Mesothelial cell of epicardium (in vitro differentiated cells): ENCODE measurements around the gene PAMR1. TPM values are rescaled to one million over a fixed set of nuclear protein-coding genes. Genes with fewer than 3 reads are reported as not detected.
A peak's percentile ranks its signal among the peaks of the same experiment; 100 is the strongest.

Source experiments
- DNase-seq, 2 experiments: peaks; one replicate each; pipeline ENCODE4 v3.0.0; 2021; ENCODE audit warnings: low spot score in 2 of 2; ENCODE audit not compliant: unreplicated experiment in 2 of 2
- H3K27ac Mint-ChIP-seq: 2 replicates; pipeline ENCODE4 v1.8.0; 2021; ENCODE audit warnings: mixed read lengths
- H3K27me3 Mint-ChIP-seq: 2 replicates; pipeline ENCODE4 v1.8.0; 2021; ENCODE audit warnings: low read depth, mixed read lengths
- H3K36me3 Mint-ChIP-seq: 2 replicates; pipeline ENCODE4 v1.8.0; 2021; ENCODE audit warnings: mixed read lengths
- H3K4me1 Mint-ChIP-seq: 2 replicates; pipeline ENCODE4 v1.8.0; 2021; ENCODE audit warnings: mixed read lengths
- H3K4me3 Mint-ChIP-seq: 2 replicates; pipeline ENCODE4 v1.8.0; 2021; ENCODE audit warnings: mild to moderate bottlenecking, moderate library complexity, mixed read lengths
- H3K9me3 Mint-ChIP-seq: 2 replicates; pipeline ENCODE4 v1.8.0; 2021; ENCODE audit warnings: mixed read lengths
- total RNA-seq: library from RNA; stranded (reverse); gene quantifications from 3 replicates; pipeline ENCODE4 v1.2.1, GENCODE V29; 2021
- TF ChIP-seq, protein P1 (sequence below): fragments of 200-600 bp; sonication (generic); IDR thresholded peaks from one replicate; pipeline ENCODE4 v1.5.0; 2021; ENCODE audit warnings: antibody characterized with exemption; ENCODE audit not compliant: unreplicated experiment

The PAMR1 gene
- total RNA-seq, 1 donor from 2014 or later = 38.3 TPM

DNA sequence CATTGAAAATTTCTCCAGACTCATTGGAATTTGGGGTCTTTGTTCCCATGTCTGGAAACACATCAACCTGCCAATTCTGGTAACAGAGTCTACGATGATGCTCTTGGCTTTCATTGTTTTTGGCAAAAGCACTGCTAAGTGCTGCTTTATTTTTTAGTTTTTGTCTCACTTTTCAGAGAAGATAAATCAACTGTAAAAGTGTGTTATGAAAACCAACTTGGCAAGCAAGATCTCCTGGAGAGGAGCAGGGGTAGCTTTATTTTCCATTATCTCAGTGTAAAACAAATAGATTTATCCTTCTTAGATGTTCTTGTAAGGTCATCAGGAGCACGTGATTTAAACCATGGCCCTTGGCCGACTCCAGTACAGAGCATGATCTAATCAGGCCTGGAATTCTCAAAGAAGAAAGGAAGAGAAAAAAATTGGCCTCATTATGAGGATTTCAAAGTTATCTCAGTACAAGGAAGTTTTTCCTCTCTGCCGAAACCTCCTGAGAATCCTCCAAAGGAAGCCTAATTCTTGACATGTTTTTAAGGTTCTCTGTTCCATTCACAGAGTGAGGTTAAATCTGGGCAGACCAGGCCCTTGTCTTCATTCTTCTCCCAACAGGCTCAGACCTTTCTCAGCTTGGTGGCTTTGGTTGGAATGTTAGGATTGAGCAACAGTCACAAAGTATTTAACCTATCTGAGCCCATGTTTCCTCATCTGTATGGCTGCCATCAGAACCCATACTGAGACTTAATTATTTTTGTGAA, 16.4 kb upstream of the PAMR1 start:
- Mint-ChIP-seq H3K4me1 (peaks cover 57% of the 10 kb centered on the region), H3K27me3 (no peaks in the 10 kb centered on the region), H3K4me3 (no peak overlapping the region), H3K27ac (peak overlapping the region; percentile 94), H3K36me3 (no peaks in the 10 kb centered on the region), H3K9me3 (no peaks in the 10 kb centered on the region)
- TF ChIP-seq, protein P1, sequence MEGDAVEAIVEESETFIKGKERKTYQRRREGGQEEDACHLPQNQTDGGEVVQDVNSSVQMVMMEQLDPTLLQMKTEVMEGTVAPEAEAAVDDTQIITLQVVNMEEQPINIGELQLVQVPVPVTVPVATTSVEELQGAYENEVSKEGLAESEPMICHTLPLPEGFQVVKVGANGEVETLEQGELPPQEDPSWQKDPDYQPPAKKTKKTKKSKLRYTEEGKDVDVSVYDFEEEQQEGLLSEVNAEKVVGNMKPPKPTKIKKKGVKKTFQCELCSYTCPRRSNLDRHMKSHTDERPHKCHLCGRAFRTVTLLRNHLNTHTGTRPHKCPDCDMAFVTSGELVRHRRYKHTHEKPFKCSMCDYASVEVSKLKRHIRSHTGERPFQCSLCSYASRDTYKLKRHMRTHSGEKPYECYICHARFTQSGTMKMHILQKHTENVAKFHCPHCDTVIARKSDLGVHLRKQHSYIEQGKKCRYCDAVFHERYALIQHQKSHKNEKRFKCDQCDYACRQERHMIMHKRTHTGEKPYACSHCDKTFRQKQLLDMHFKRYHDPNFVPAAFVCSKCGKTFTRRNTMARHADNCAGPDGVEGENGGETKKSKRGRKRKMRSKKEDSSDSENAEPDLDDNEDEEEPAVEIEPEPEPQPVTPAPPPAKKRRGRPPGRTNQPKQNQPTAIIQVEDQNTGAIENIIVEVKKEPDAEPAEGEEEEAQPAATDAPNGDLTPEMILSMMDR = no peak
- no peak for DNase-seq

DNA sequence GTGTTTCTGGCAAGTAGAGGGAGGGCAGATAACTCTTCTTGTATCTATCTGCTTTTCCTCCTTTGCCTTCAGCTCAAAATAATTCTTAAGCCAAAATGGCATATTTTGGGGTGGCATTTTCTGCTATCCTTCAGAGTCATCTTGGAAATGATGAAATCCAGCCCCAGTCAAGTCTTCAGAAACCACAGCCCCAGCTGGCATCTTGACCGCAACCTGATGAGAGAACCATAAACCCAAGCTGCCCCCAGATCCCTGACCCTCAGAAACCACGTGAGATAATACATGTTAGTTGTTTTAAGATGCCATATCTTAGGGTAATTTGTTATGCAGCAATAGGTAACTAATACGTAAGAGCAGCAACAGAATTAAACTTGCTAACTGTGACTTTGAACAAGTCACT, 15.1 kb upstream of the PAMR1 start:
- H3K27me3 Mint-ChIP-seq = no peaks in the 10 kb centered on the region
- peak overlapping the region; percentile 26 for H3K27ac Mint-ChIP-seq
- H3K4me1 Mint-ChIP-seq = peaks cover 63% of the 10 kb centered on the region
- DNase-seq = no peak
- H3K9me3 Mint-ChIP-seq = no peaks in the 10 kb centered on the region
- H3K36me3 Mint-ChIP-seq = no peaks in the 10 kb centered on the region
- no peak overlapping the region for H3K4me3 Mint-ChIP-seq
- TF ChIP-seq, protein P1 = no peak

DNA sequence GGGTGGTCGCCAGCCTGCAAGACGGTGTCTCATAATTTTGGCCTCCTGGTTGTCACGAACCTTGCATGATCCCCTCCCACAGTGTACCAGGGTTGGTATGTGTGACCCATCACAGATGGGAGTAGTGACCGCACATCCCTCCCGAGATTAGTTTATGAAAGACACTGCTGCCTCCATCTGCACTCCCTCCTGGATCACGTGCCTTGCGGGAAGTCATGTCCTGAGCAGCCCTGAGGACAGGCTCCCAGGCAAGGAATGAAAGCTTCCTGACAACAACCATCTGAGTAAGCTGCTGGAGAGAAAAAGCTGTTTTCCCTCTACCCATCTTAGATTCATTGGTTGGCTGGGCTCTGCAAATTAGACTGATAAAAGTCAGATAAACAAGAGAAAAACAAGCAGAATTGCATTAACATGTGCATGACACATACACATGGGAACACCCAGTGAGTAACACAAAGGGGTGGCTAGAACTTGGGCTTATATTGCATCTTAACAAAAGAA, 14.4 kb upstream of the PAMR1 start:
- peak overlapping the region; percentile 70 for H3K27ac Mint-ChIP-seq
- peaks cover 62% of the 10 kb centered on the region for H3K4me1 Mint-ChIP-seq
- no peaks in the 10 kb centered on the region for H3K27me3 Mint-ChIP-seq

DNA sequence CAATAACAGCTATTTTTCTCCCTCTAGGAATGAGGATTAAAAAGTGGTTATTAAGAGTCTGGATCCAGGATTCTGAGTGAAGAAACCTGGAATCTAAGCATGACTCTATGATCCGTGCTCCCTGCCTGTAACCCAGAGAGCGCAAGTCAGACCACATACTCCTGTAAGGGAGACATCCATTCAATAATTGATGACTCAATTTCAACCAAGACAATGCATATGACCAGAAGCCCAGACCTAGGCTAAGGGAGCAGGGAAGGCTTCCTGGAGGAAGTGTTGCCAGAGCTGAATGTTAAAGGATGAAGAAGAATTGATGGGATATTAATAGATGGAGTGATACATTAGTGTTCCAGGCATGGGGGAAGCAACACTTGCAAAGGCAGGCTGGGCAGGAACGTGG, 13.8 kb upstream of the PAMR1 start:
- H3K27ac Mint-ChIP-seq = peak overlapping the region; percentile 74
- no peaks in the 10 kb centered on the region for H3K36me3 Mint-ChIP-seq
- no peak for DNase-seq
- no peaks in the 10 kb centered on the region for H3K9me3 Mint-ChIP-seq
- no peaks in the 10 kb centered on the region for H3K27me3 Mint-ChIP-seq
- TF ChIP-seq, protein P1 = no peak
- no peak overlapping the region for H3K4me3 Mint-ChIP-seq
- peaks cover 62% of the 10 kb centered on the region for H3K4me1 Mint-ChIP-seq

More for the DNA sequence above, 14.4 kb upstream of the PAMR1 start:
- no peaks in the 10 kb centered on the region for H3K9me3 Mint-ChIP-seq
- DNase-seq = no peak
- TF ChIP-seq, protein P1 = no peak
- no peaks in the 10 kb centered on the region for H3K36me3 Mint-ChIP-seq
- no peak overlapping the region for H3K4me3 Mint-ChIP-seq

DNA sequence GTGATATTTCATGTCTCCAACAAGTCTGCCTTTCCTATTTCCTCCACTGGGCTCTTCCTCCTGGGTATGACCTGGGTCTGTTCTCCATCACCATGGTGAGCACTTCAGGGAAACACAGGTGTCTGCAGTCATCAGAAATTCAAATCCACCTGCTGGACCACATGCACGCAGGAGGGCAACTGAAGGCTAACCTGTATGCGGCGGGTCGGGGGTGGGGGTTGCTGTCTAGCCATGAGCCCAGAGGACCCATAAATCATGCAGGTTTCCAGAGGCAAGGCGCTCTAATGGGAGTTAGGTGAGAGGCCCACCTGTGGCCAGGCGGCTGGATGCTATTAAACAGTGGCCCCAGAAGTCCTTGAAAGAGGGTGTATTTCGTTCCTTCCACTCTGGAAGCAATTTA, 11.1 kb upstream of the PAMR1 start:
- peaks cover 52% of the 10 kb centered on the region for H3K4me1 Mint-ChIP-seq

More for the DNA sequence above, 11.1 kb upstream of the PAMR1 start:
- Mint-ChIP-seq H3K27me3 (no peaks in the 10 kb centered on the region), H3K9me3 (no peaks in the 10 kb centered on the region), H3K36me3 (no peaks in the 10 kb centered on the region), H3K27ac (peak overlapping the region; percentile 84), H3K4me3 (no peak overlapping the region)
- no peak for DNase-seq
- TF ChIP-seq, protein P1 = no peak
